GM12878 (cell line): ENCODE results near the gene SCNN1A.

Source experiments
- CREM ChIP-seq: IDR thresholded peaks from 2 replicates; pipeline ENCODE4 v1.6.1; 2014; ENCODE audit warnings: antibody characterized with exemption, low read depth
- CTCF ChIP-seq, 3 experiments: IDR thresholded peaks in 2 of 3; conservative IDR thresholded peaks in 1 of 3; 2 replicates each; pipeline ENCODE4 v1.5.1; 2011; ENCODE audit warnings: low read depth in 3 of 3, low read length in 3 of 3, mild to moderate bottlenecking in 3 of 3, control low read depth in 2 of 3, moderate library complexity in 2 of 3, inconsistent platforms in 1 of 3, mixed read lengths in 1 of 3; ENCODE audit not compliant: control insufficient read depth in 2 of 3, insufficient read depth in 1 of 3; ENCODE audit errors: extremely low read depth in 1 of 3
- FOS ChIP-seq: IDR thresholded peaks from 3 replicates; pipeline ENCODE4 v1.6.1; 2011; ENCODE audit warnings: borderline replicate concordance; ENCODE audit not compliant: insufficient read length; ENCODE audit errors: extremely low read depth
- FOXM1 ChIP-seq: IDR thresholded peaks from 2 replicates; pipeline ENCODE4 v1.6.1; 2012; ENCODE audit warnings: low read depth, mild to moderate bottlenecking, inconsistent platforms, low read length, moderate library complexity
- MYB ChIP-seq: fragments of 150-350 bp; IDR thresholded peaks from 2 replicates; pipeline ENCODE4 v1.6.1; 2014; ENCODE audit warnings: mild to moderate bottlenecking, low read depth, low read length, borderline replicate concordance
- POLR2AphosphoS5 ChIP-seq: IDR thresholded peaks from 2 replicates; pipeline ENCODE4 v1.6.1; 2011; ENCODE audit warnings: mild to moderate bottlenecking, low read length, inconsistent platforms
- RELA ChIP-seq: fragments of 450-650 bp; IDR thresholded peaks from 2 replicates; pipeline ENCODE4 v1.8.0; 2014; ENCODE audit warnings: borderline replicate concordance; ENCODE audit not compliant: partially characterized antibody
- USF1 ChIP-seq: IDR thresholded peaks from 2 replicates; pipeline ENCODE4 v1.6.1; 2011; ENCODE audit warnings: borderline replicate concordance, low read depth, mild to moderate bottlenecking, moderate library complexity, mixed read lengths, low read length; ENCODE audit not compliant: insufficient read depth; ENCODE audit errors: extremely low read length
- ZNF622 ChIP-seq: fragments of 450-650 bp; IDR thresholded peaks from 2 replicates; pipeline ENCODE4 v1.6.1; 2017; ENCODE audit warnings: mild to moderate bottlenecking, inconsistent platforms
- TF ChIP-seq, protein P1 (sequence below): fragments of 450-650 bp; IDR thresholded peaks from 2 replicates; pipeline ENCODE4 v1.6.1; 2017; ENCODE audit warnings: borderline replicate concordance

DNA sequence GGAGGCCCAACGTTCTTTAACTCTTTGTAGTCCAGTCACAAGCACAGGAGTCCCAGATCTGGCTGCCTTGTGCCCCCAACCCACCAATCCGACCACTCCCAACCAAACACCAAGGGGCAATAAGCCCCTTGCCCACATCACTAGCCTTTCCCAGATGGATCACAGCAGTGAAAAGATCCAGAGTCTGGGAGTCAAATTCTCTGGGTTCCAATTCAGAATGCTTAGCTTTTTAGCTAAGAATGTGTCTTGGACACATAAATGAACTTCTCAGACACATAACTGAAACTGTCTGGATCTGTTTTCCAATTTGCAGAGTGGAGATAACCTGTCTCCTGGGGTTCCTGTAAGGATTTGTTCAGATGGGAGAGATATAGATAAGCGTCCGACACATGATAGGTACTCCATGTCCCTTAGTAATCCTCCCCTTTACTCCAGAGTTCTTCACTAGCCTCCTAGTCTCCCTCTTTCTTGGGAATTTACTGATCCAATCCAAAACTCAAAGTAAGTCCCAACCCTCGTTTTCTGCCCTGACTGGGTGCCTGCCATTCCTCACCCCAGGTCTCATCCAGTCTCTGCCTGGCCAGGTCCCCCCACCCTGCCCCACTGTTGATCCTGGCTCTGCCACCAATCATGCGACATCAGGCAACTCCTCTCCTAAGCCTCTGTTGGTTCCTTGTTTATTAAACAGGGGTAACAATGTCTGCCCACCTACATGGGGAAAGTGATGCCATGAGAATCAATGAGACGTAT is 33.0 kb downstream of the SCNN1A start:
- no peak for TF ChIP-seq CTCF (IDR thresholded peaks at IDR 0.05 in 2 of 3, conservative IDR thresholded peaks at IDR 0.05 in 1 of 3; ENCODE audit: control insufficient read depth in 2 of 3, extremely low read depth in 1 of 3, insufficient read depth in 1 of 3, low read depth in 3 of 3, low read length in 3 of 3)
- no peak for TF ChIP-seq FOS
- TF ChIP-seq CREM, result no peak
- TF ChIP-seq FOXM1, result no peak
- no peak for TF ChIP-seq USF1
- TF ChIP-seq ZNF622, result no peak
- no peak for TF ChIP-seq POLR2AphosphoS5
- TF ChIP-seq, protein P1, sequence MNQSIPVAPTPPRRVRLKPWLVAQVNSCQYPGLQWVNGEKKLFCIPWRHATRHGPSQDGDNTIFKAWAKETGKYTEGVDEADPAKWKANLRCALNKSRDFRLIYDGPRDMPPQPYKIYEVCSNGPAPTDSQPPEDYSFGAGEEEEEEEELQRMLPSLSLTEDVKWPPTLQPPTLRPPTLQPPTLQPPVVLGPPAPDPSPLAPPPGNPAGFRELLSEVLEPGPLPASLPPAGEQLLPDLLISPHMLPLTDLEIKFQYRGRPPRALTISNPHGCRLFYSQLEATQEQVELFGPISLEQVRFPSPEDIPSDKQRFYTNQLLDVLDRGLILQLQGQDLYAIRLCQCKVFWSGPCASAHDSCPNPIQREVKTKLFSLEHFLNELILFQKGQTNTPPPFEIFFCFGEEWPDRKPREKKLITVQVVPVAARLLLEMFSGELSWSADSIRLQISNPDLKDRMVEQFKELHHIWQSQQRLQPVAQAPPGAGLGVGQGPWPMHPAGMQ, result no peak
- no peak for TF ChIP-seq RELA
- TF ChIP-seq MYB, result no peak
